SK-N-SH (cell line): ENCODE data around the gene TM4SF4. TPM values are rescaled to one million over a fixed set of nuclear protein-coding genes. Genes with fewer than 3 reads are reported as not detected.

Experiments used
- CTCF ChIA-PET: fragments of 300-600, 350-600 bp; formaldehyde crosslinking; extraction: SDS; loops from one replicate; lab custom pipeline; 2021; lab: Yijun Ruan, JAX
- POLR2A ChIA-PET: fragments of 350-600 bp; sonication (Branson Sonifier 250); formaldehyde crosslinking; extraction: SDS; loops from one replicate; lab custom pipeline; 2020; ENCODE audit warnings: antibody characterized with exemption, inconsistent platforms; lab: Yijun Ruan, JAX
- DNase-seq: peaks from one replicate; pipeline ENCODE4 v3.0.0; 2012
- H2AFZ ChIP-seq: fragments of 200-600 bp; sonication (generic); 2 replicates; pipeline ENCODE4 v1.8.1; 2016; ENCODE audit warnings: antibody characterized with exemption, mild to moderate bottlenecking, low read depth
- H3F3A ChIP-seq: fragments of 200-600 bp; sonication (generic); replicated peaks from 2 replicates; pipeline ENCODE3; 2016; ENCODE audit warnings: antibody characterized with exemption, mild to moderate bottlenecking; ENCODE audit not compliant: insufficient read depth
- H3K27ac ChIP-seq, 2 experiments: fragments of 200-500 bp in 1 of 2; fragments of 200-600 bp in 1 of 2; sonication (Bioruptor generic) in 1 of 2; sonication (generic), shearing (Covaris generic) in 1 of 2; 2 replicates each; pipeline versions ENCODE4 v1.5.1 to v1.6.1; 2014 to 2016; ENCODE audit warnings: low read depth in 2 of 2, inconsistent platforms in 1 of 2, low read length in 1 of 2, mild to moderate bottlenecking in 1 of 2, mixed read lengths in 1 of 2
- H3K27me3 ChIP-seq: fragments of 200-600 bp; sonication (generic), shearing (Covaris generic); 2 replicates; pipeline ENCODE4 v1.6.1; 2016; ENCODE audit warnings: mixed run types; ENCODE audit not compliant: insufficient read depth
- H3K36me3 ChIP-seq, 2 experiments: fragments of 200-500 bp in 1 of 2; fragments of 200-600 bp in 1 of 2; sonication (Bioruptor generic) in 1 of 2; sonication (generic) in 1 of 2; replicated peaks in 1 of 2; 2 replicates each; pipeline versions ENCODE3 to v1.5.1; 2014 to 2016; ENCODE audit warnings: low read length in 1 of 2, mild to moderate bottlenecking in 1 of 2; ENCODE audit not compliant: insufficient read depth in 2 of 2, control insufficient read depth in 1 of 2
- H3K4me1 ChIP-seq, 2 experiments: fragments of 200-500 bp in 1 of 2; fragments of 200-600 bp in 1 of 2; sonication (Bioruptor generic) in 1 of 2; sonication (generic), shearing (Covaris generic) in 1 of 2; 2 replicates each; pipeline versions ENCODE4 v1.5.1 to v1.6.1; 2014 to 2016; ENCODE audit warnings: low read depth in 1 of 2, low read length in 1 of 2, mixed run types in 1 of 2; ENCODE audit not compliant: insufficient read depth in 2 of 2, control insufficient read depth in 1 of 2
- H3K4me2 ChIP-seq: fragments of 200-600 bp; sonication (generic), shearing (Covaris generic); 2 replicates; pipeline ENCODE4 v1.6.1; 2017; ENCODE audit warnings: mixed run types
- H3K4me3 ChIP-seq, 2 experiments: fragments of 200-500 bp in 1 of 2; fragments of 200-600 bp in 1 of 2; sonication (Bioruptor generic) in 1 of 2; sonication (generic), shearing (Covaris generic) in 1 of 2; 2 replicates each; pipeline versions ENCODE4 v1.5.1 to v1.8.1; 2014 to 2016; ENCODE audit warnings: low read depth in 2 of 2, inconsistent platforms in 1 of 2, low read length in 1 of 2, mild to moderate bottlenecking in 1 of 2, mixed read lengths in 1 of 2, moderate library complexity in 1 of 2
- H3K79me2 ChIP-seq: fragments of 200-600 bp; sonication (generic); 2 replicates; pipeline ENCODE4 v1.8.1; 2017; ENCODE audit warnings: mild to moderate bottlenecking; ENCODE audit not compliant: insufficient read depth
- H3K9ac ChIP-seq: fragments of 200-600 bp; sonication (generic); 2 replicates; pipeline ENCODE4 v1.6.1; 2017; ENCODE audit warnings: mixed run types
- H3K9me2 ChIP-seq: fragments of 200-600 bp; sonication (generic); 2 replicates; pipeline ENCODE4 v1.6.1; 2017; ENCODE audit warnings: mixed run types
- H3K9me3 ChIP-seq: fragments of 200-600 bp; sonication (generic); 2 replicates; pipeline ENCODE4 v1.6.1; 2017; ENCODE audit warnings: mixed run types, mild to moderate bottlenecking, moderate library complexity
- H4K20me1 ChIP-seq: fragments of 200-600 bp; sonication (generic); 2 replicates; pipeline ENCODE4 v1.6.1; 2017; ENCODE audit warnings: mild to moderate bottlenecking, mixed run types; ENCODE audit not compliant: insufficient read depth
- ELF1 ChIP-seq: IDR thresholded peaks from 2 replicates; pipeline ENCODE4 v1.4.0; 2012
- EP300 ChIP-seq, 2 experiments: IDR thresholded peaks; 2 replicates each; pipeline versions ENCODE4 v1.4.0 to v1.6.1; 2012; ENCODE audit warnings: borderline replicate concordance in 1 of 2, low read depth in 1 of 2, low read length in 1 of 2
- EZH2phosphoT487 ChIP-seq: fragments of 200-600 bp; sonication (generic); IDR thresholded peaks from 2 replicates; pipeline ENCODE4 v1.6.1; 2017; ENCODE audit warnings: low read depth, mixed run types, mild to moderate bottlenecking, antibody characterized with exemption, moderate library complexity, borderline replicate concordance
- FOSL2 ChIP-seq: IDR thresholded peaks from 2 replicates; pipeline ENCODE4 v1.4.0; 2012; ENCODE audit warnings: low read depth, mild to moderate bottlenecking, moderate library complexity, borderline replicate concordance
- GATA2 ChIP-seq: sonication (generic); formaldehyde crosslinking; IDR thresholded peaks from 2 replicates; pipeline ENCODE4 v1.5.0; 2020; ENCODE audit warnings: mild to moderate bottlenecking, missing genetic modification reagents
- MXI1 ChIP-seq: IDR thresholded peaks from 2 replicates; pipeline ENCODE4 v1.6.1; 2012; ENCODE audit warnings: mild to moderate bottlenecking, low read depth, low read length, improper control_type of control experiment
- RAD21 ChIP-seq: IDR thresholded peaks from 2 replicates; pipeline ENCODE4 v1.6.1; 2012; ENCODE audit warnings: mild to moderate bottlenecking, low read length
- RCOR1 ChIP-seq: fragments of 150-350 bp; IDR thresholded peaks from 2 replicates; pipeline ENCODE4 v1.6.1; 2017; ENCODE audit warnings: antibody characterized with exemption, low read length
- RXRA ChIP-seq: IDR thresholded peaks from 2 replicates; pipeline ENCODE4 v1.4.0; 2012; ENCODE audit warnings: low read depth, mild to moderate bottlenecking, borderline replicate concordance
- SIN3A ChIP-seq: IDR thresholded peaks from 2 replicates; pipeline ENCODE4 v1.6.1; 2012; ENCODE audit warnings: low read depth, mild to moderate bottlenecking, low read length, moderate library complexity, borderline replicate concordance
- TAF1 ChIP-seq: IDR thresholded peaks from 2 replicates; pipeline ENCODE4 v1.6.1; 2012; ENCODE audit warnings: low read depth, mild to moderate bottlenecking, low read length, moderate library complexity, borderline replicate concordance
- TCF12 ChIP-seq: IDR thresholded peaks from 2 replicates; pipeline ENCODE4 v1.4.0; 2012
- YY1 ChIP-seq: IDR thresholded peaks from 2 replicates; pipeline ENCODE4 v1.4.0; 2012; ENCODE audit warnings: low read depth, mild to moderate bottlenecking
- WGBS: methylation state at CpG from one replicate; pipeline ENCODE4 v1.1.6; 2017; ENCODE audit warnings: low lambda C conversion rate; 5-methylcytosine and 5-hydroxymethylcytosine counted together
- polyA plus RNA-seq, 3 experiments: library from polyadenylated mRNA; depleted of rRNA; stranded (reverse); fragments of >200 nt; gene quantifications; 2 replicates each; pipeline ENCODE4 v1.2.3, GENCODE V29; 2012
- TF ChIP-seq, protein P1 (sequence below): fragments of 200-600 bp; sonication (generic); IDR thresholded peaks from 2 replicates; pipeline ENCODE4 v1.6.1; 2017; ENCODE audit warnings: antibody characterized with exemption, mild to moderate bottlenecking, moderate library complexity
- TF ChIP-seq, protein P2 (sequence below): IDR thresholded peaks from 2 replicates; pipeline ENCODE4 v1.6.1; 2012; ENCODE audit warnings: mild to moderate bottlenecking, low read depth, low read length, moderate library complexity
- TF ChIP-seq, protein P3 (sequence below): IDR thresholded peaks from 2 replicates; pipeline ENCODE4 v1.4.0; 2012; ENCODE audit warnings: low read depth, borderline replicate concordance

TM4SF4 gene
- polyA plus RNA-seq, 1 of the 3 experiments (the other 2 are of a cell fraction): 0.08 TPM

DNA sequence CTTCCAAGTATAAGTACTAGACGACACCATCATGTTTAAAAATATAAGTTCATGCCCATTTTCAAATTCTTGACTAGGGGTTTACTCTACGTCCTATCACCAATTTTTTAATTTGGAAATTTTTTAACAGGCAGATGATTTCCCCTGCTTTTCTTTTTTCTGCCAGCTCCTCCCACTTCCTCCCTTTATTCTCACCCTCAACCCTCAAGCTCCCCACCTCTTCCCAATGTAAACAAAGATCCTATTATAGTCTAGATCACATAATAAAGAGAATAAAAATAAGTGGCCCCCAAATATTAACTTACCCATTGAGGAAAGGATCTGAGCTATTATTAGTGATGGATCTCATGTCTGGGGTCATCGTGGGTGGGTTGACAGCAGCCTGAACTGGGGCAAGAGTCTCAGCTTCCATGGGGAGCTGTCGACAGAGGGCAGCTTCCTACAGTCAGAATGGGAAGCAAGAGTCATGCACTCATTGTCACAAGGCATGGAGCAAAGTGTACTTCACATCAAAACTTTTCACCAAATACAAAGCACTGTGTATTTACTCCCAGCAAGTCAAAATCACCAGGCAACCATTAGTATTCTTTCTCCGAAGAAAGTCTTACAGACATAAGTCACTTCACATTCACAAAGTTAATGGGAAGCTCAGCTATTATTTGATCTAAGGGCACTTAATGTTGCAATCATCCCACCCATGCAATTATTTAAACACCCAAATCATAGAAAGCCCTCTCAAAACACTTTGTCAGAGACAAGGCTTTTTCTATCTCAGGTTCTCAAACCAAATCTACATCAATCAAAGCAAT, 53.2 kb downstream of the TM4SF4 start:
- POLR2A ChIA-PET: no interaction called here
- H3F3A ChIP-seq: no peaks in the 10 kb centered on the region
- H3K36me3 ChIP-seq: peaks cover 8 to 35% of the 10 kb centered on the region in 2 experiments
- 82% methylated on average over 5 of the region's 5 CpGs for WGBS
- H3K4me1 ChIP-seq: peaks cover 0 to 14% of the 10 kb centered on the region in 2 experiments; a peak in 2 of 4 replicates
- no peak overlapping the region for H2AFZ ChIP-seq
- no peak for DNase-seq
- H3K27ac ChIP-seq: peak overlapping the region in 1 of 2 experiments; percentile 5; a peak in 1 of 4 replicates
- TF ChIP-seq RAD21: 0 out of 2 replicates have a peak, but pooled peaks have one; percentile 16
- TF ChIP-seq, protein P1, sequence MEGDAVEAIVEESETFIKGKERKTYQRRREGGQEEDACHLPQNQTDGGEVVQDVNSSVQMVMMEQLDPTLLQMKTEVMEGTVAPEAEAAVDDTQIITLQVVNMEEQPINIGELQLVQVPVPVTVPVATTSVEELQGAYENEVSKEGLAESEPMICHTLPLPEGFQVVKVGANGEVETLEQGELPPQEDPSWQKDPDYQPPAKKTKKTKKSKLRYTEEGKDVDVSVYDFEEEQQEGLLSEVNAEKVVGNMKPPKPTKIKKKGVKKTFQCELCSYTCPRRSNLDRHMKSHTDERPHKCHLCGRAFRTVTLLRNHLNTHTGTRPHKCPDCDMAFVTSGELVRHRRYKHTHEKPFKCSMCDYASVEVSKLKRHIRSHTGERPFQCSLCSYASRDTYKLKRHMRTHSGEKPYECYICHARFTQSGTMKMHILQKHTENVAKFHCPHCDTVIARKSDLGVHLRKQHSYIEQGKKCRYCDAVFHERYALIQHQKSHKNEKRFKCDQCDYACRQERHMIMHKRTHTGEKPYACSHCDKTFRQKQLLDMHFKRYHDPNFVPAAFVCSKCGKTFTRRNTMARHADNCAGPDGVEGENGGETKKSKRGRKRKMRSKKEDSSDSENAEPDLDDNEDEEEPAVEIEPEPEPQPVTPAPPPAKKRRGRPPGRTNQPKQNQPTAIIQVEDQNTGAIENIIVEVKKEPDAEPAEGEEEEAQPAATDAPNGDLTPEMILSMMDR: peak; percentile 24; the same call in 1 of the 2 replicates
- TF ChIP-seq, protein P2, sequence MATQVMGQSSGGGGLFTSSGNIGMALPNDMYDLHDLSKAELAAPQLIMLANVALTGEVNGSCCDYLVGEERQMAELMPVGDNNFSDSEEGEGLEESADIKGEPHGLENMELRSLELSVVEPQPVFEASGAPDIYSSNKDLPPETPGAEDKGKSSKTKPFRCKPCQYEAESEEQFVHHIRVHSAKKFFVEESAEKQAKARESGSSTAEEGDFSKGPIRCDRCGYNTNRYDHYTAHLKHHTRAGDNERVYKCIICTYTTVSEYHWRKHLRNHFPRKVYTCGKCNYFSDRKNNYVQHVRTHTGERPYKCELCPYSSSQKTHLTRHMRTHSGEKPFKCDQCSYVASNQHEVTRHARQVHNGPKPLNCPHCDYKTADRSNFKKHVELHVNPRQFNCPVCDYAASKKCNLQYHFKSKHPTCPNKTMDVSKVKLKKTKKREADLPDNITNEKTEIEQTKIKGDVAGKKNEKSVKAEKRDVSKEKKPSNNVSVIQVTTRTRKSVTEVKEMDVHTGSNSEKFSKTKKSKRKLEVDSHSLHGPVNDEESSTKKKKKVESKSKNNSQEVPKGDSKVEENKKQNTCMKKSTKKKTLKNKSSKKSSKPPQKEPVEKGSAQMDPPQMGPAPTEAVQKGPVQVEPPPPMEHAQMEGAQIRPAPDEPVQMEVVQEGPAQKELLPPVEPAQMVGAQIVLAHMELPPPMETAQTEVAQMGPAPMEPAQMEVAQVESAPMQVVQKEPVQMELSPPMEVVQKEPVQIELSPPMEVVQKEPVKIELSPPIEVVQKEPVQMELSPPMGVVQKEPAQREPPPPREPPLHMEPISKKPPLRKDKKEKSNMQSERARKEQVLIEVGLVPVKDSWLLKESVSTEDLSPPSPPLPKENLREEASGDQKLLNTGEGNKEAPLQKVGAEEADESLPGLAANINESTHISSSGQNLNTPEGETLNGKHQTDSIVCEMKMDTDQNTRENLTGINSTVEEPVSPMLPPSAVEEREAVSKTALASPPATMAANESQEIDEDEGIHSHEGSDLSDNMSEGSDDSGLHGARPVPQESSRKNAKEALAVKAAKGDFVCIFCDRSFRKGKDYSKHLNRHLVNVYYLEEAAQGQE: no peak
- CTCF ChIA-PET: interaction anchor here (1.0 to 1.8 kb wide), 6 partner anchors 15 to 225 kb away, joined by 3 to 8 read pairs (median 3); no protein-coding TSS in a partner anchor
- no peak overlapping the region for H3K4me3 ChIP-seq
- H3K9ac ChIP-seq: no peak overlapping the region
- H3K27me3 ChIP-seq: no peaks in the 10 kb centered on the region
- no peak overlapping the region for H3K4me2 ChIP-seq
- no peaks in the 10 kb centered on the region for H3K9me3 ChIP-seq
- peaks cover 38% of the 10 kb centered on the region for H3K79me2 ChIP-seq
- no peaks in the 10 kb centered on the region for H3K9me2 ChIP-seq
- no peaks in the 10 kb centered on the region for H4K20me1 ChIP-seq

DNA sequence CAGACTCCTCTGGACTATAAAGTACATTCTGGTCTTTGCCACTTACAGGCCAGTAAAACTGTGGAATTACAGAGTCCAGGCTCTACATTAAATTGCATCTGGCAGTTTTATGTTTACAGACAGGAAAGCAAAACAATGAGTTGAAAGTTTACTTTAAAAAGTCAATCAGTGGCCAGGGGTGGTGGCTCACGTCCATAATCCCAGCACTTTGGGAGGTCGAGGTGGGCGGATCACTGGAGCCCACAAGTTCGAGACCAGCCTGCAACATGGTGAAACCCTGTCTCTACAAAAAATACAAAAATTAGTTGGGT, 53.8 kb downstream of the TM4SF4 start:
- Histone ChIP-seq H3K4me1 (peaks cover 0 to 14% of the 10 kb centered on the region in 2 experiments; a peak in 2 of 4 replicates), H3F3A (no peaks in the 10 kb centered on the region), H3K9me2 (no peaks in the 10 kb centered on the region), H3K9me3 (no peaks in the 10 kb centered on the region), H3K9ac (no peak overlapping the region), H3K79me2 (peaks cover 38% of the 10 kb centered on the region), H3K36me3 (peaks cover 8 to 32% of the 10 kb centered on the region in 2 experiments), H3K4me2 (no peak overlapping the region), H3K4me3 (no peak overlapping the region), H3K27me3 (no peaks in the 10 kb centered on the region), H4K20me1 (no peaks in the 10 kb centered on the region), H2AFZ (no peak overlapping the region), H3K27ac (peak overlapping the region in 1 of 2 experiments; percentile 5; a peak in 1 of 4 replicates)
- TF ChIP-seq TCF12 (no peak), YY1 (no peak), FOSL2 (no peak), TAF1 (no peak), MXI1 (no peak), SIN3A (no peak), GATA2 (CRISPR knock-in tag) (no peak), RCOR1 (no peak), RXRA (no peak), EZH2phosphoT487 (no peak), ELF1 (no peak), EP300 (IDR thresholded peaks at IDR 0.05; ENCODE audit: borderline replicate concordance in 1 of 2, low read depth in 1 of 2, low read length in 1 of 2) (no peak)
- TF ChIP-seq, protein P3, sequence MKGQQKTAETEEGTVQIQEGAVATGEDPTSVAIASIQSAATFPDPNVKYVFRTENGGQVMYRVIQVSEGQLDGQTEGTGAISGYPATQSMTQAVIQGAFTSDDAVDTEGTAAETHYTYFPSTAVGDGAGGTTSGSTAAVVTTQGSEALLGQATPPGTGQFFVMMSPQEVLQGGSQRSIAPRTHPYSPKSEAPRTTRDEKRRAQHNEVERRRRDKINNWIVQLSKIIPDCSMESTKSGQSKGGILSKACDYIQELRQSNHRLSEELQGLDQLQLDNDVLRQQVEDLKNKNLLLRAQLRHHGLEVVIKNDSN: no peak
- TF ChIP-seq, protein P1: no peak
- WGBS: 75% methylated on average over 4 of the region's 4 CpGs
- POLR2A ChIA-PET: no interaction called here
- no peak for DNase-seq
- CTCF ChIA-PET: interaction anchor here (1.1 to 1.8 kb wide), 4 partner anchors 16 to 225 kb away, joined by 3 to 8 read pairs (median 3); no protein-coding TSS in a partner anchor
